ENCODE measurements around the gene MPRIP. TPM values are rescaled to one million over a fixed set of nuclear protein-coding genes. Genes with fewer than 3 reads are reported as not detected.
A peak's percentile ranks its signal among the peaks of the same experiment; 100 is the strongest.
"Not testable (repeated sequence)": the region's sequence is repeated elsewhere in the genome, so short reads cannot be mapped to it uniquely, and the experiment has no call there.

Gene MPRIP
- total RNA-seq, 1 experiment from 2014 or later: 1,274 TPM

- Histone ChIP-seq H3K27me3 (ENCODE audit: low read length) (no peaks in the 10 kb centered on the region), H3K4me3 (ENCODE audit: low read length) (no peak overlapping the region), H3K9me2 (replicated peaks; ENCODE audit: low read length) (no peaks in the 10 kb centered on the region), H3K27ac (ENCODE audit: low read length) (no peak overlapping the region), H4K20me1 (ENCODE audit: low read length) (no peaks in the 10 kb centered on the region), H3K9ac (ENCODE audit: low read length) (no peak overlapping the region), H3F3A (ENCODE audit: low read length, unreplicated experiment) (peaks cover 4% of the 10 kb centered on the region), H3K36me3 (ENCODE audit: low read depth, low read length) (peaks cover 31% of the 10 kb centered on the region), H3K4me2 (ENCODE audit: low read length) (no peak overlapping the region), H3K4me1 (ENCODE audit: insufficient read depth, low read length) (no peaks in the 10 kb centered on the region; the same call in 1 of the 2 replicates), H3K79me2 (ENCODE audit: low read length) (no peaks in the 10 kb centered on the region), H2AFZ (ENCODE audit: low read length) (no peak overlapping the region), H3K9me3 (ENCODE audit: low read length) (no peaks in the 10 kb centered on the region)
- ChIA-PET CTCF (no interaction called here), POLR2A (ENCODE audit: unreplicated experiment) (no interaction called here)
- no peak for DNase-seq
- no peak for ATAC-seq
- intact Hi-C loops (cut with micrococcal nuclease): no loop called here
- BruUV-seq (replicated peaks): TSS peak; percentile 0
- TF ChIP-seq EZH2 (IDR thresholded peaks at IDR 0.05; ENCODE audit: low read length, unreplicated experiment) (no peak), CTCF (conservative IDR thresholded peaks at IDR 0.05; ENCODE audit: low read depth, low read length) (no peak), EZH2phosphoT487 (IDR thresholded peaks at IDR 0.05; ENCODE audit: borderline replicate concordance, low read length) (no peak)
Measured at GRCh38 chr17:17191961-17192381, 149.7 kb downstream of the MPRIP start.

- H3K27ac ChIP-seq (ENCODE audit: low read length); POLR2A ChIA-PET (ENCODE audit: unreplicated experiment); DNase-seq; H3K9me3 ChIP-seq (ENCODE audit: low read length); H3K4me2 ChIP-seq (ENCODE audit: low read length); H3K9ac ChIP-seq (ENCODE audit: low read length); H2AFZ ChIP-seq (ENCODE audit: low read length); H3K4me3 ChIP-seq (ENCODE audit: low read length); CTCF ChIA-PET; ATAC-seq; H3K4me1 ChIP-seq (ENCODE audit: insufficient read depth, low read length); H4K20me1 ChIP-seq (ENCODE audit: low read length); H3K36me3 ChIP-seq (ENCODE audit: low read depth, low read length); H3K9me2 ChIP-seq (replicated peaks; ENCODE audit: low read length); intact Hi-C loops (cut with micrococcal nuclease); BruUV-seq (replicated peaks); H3K79me2 ChIP-seq (ENCODE audit: low read length); H3K27me3 ChIP-seq (ENCODE audit: low read length); H3F3A ChIP-seq (ENCODE audit: low read length, unreplicated experiment): not testable (repeated sequence)
Measured at GRCh38 chr17:17195466-17195865, 153.2 kb downstream of the MPRIP start.

GRCh38 chr17:17196776-17197175 is 154.5 kb downstream of the MPRIP start:
- Histone ChIP-seq H4K20me1 (ENCODE audit: low read length) (no peaks in the 10 kb centered on the region), H3K4me3 (ENCODE audit: low read length) (no peak overlapping the region), H3K9me3 (ENCODE audit: low read length) (no peaks in the 10 kb centered on the region), H3K79me2 (ENCODE audit: low read length) (no peaks in the 10 kb centered on the region), H3K27me3 (ENCODE audit: low read length) (no peaks in the 10 kb centered on the region), H3K9ac (ENCODE audit: low read length) (no peak overlapping the region), H3K9me2 (replicated peaks; ENCODE audit: low read length) (no peaks in the 10 kb centered on the region), H3K27ac (ENCODE audit: low read length) (no peak overlapping the region), H2AFZ (ENCODE audit: low read length) (no peak overlapping the region), H3K4me2 (ENCODE audit: low read length) (no peak overlapping the region), H3F3A (ENCODE audit: low read length, unreplicated experiment) (no peaks in the 10 kb centered on the region), H3K36me3 (ENCODE audit: low read depth, low read length) (peaks cover 4% of the 10 kb centered on the region; the same call in 1 of the 2 replicates), H3K4me1 (ENCODE audit: insufficient read depth, low read length) (no peaks in the 10 kb centered on the region)
- CTCF ChIA-PET: no interaction called here
- no peak for ATAC-seq
- no TSS peak for BruUV-seq (replicated peaks)
- TF ChIP-seq CTCF (conservative IDR thresholded peaks at IDR 0.05; ENCODE audit: low read depth, low read length) (no peak), EZH2 (IDR thresholded peaks at IDR 0.05; ENCODE audit: low read length, unreplicated experiment) (no peak), EZH2phosphoT487 (IDR thresholded peaks at IDR 0.05; ENCODE audit: borderline replicate concordance, low read length) (no peak)
- intact Hi-C loops (cut with micrococcal nuclease): no loop called here
- POLR2A ChIA-PET (ENCODE audit: unreplicated experiment): no interaction called here
- DNase-seq: peak; percentile 55
